ENCODE measurements around the gene MRPL12. TPM values are rescaled to one million over a fixed set of nuclear protein-coding genes. Genes with fewer than 3 reads are reported as not detected.

The MRPL12 gene
- 2.6 and 10.2 TPM in 2 replicates for polyA plus RNA-seq

DNA sequence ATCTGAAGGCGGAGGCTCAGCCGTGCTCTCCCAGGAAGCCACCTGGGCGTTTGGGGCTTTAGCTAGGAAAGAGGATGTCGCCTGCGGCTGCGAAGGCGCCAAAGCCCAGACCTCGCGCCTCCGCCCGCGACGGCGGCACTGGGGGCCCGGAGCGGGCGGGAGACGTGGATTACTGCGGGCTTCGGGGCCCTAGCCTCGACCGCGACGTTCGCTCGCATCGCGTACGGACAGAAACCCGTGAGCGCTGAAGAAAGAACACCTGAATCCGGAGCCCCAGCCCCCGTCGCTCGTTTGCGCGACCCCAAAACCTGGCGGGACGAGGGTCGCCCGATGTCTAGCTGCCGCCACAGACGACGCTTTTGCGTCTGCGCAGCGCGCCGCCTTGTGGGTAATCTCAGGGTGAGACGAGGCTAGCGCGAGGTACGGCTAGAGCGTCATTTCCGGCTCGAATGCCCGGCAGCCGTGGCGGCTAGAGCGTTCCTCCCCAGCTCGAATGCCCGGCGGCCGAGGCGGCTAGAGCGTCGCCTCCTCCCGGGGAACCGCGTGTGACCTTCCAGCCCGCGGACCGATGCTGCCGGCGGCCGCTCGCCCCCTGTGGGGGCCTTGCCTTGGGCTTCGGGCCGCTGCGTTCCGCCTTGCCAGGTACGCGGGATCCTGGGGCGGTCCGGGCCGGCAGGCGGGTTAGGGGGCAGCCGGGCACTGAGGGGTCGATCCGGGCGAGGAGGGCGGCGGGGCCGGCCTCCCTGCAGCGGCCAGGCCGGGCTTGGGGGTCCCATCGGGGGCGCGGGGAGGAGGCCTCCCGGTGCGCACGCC lies at the start of gene MRPL12:
MRPL12 (plus strand) TSS at position 434 of the 813 bp plus-strand sequence; CDS start at position 569, 135 bp downstream.

DNA sequence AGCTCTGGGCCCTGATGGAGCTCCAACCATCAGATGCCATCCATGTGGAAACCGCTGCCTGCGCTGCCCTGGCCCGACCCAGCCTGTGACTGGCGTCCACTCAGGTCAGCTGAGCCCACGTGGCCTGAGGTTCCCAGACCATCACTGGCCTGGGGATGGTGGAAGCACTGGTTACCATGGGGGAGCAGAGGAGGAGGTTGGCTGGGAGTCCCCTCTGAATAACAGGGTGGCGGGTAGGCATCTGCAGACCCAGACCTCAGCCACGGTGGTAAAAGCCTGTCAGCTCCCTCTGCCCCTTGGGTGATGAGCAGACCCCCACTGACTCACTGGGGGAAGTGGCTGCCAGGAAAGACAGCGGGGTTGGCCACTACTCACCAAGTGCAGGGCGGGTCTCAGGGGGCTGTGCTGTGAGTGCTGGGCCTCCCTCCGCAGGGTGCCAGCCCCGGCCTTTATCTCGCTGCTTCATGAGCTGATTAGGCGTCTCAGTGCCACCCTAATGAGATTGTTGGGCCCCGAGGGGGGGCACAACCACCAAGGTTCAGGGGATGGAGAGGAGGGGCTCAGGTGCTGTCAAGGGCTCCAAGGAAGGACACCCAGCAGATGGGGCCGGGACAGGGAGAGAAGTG lies 46.9 kb upstream of the MRPL12 start, which contains the start of gene PDE6G:
PDE6G (minus strand) TSS at position 425 of the 626 bp plus-strand sequence. CDS start 3,237 bp downstream, outside the sequence.

DNA sequence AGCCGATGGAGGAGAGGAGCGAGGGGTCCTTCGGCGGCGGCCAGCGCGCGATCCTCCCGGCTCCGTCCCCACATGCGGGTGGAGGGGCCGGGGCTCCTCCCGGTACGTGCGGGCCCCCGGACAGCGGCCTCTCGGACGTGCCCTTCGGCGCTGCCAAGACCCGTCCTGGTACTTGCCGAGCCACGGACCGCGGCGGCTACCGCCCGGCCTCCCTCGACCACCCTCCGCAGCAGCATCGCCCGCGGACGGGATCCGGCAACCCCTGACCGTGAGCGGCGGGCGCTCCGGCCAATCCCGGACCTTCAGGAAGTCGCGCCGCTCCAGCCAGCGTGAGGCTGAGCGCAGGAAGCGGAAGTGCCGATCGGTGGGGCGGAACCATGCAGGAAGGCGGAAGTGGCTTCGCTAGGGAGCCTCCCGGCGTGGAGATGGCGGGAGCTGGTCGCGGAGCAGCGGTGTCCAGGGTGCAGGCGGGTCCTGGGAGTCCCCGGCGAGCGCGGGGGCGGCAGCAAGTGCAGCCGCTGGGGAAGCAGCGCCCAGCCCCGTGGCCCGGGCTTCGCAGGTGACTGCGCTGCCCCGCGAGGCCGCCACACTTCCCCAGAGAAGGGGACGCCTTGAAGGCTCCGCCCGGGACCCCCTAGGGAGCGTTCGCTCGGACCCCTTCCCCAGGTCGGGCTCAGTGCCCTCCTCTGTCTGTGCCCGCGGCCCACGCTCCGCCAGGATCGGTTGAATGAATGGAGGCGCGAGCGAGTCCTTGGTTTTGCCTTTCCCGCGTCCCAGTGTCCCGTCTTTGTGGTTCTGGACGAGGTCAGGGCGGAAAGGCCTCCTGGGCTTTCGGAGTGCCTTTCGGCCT lies 36.6 kb upstream of the MRPL12 start, which contains the start of the genes CCDC137 and OXLD1:
CCDC137 (plus strand) TSS at position 396 of the 850 bp plus-strand sequence; CDS start at position 426, 30 bp downstream.
OXLD1 (minus strand) TSS at position 264 of the 850 bp plus-strand sequence; CDS start at position 236, 28 bp downstream.

DNA sequence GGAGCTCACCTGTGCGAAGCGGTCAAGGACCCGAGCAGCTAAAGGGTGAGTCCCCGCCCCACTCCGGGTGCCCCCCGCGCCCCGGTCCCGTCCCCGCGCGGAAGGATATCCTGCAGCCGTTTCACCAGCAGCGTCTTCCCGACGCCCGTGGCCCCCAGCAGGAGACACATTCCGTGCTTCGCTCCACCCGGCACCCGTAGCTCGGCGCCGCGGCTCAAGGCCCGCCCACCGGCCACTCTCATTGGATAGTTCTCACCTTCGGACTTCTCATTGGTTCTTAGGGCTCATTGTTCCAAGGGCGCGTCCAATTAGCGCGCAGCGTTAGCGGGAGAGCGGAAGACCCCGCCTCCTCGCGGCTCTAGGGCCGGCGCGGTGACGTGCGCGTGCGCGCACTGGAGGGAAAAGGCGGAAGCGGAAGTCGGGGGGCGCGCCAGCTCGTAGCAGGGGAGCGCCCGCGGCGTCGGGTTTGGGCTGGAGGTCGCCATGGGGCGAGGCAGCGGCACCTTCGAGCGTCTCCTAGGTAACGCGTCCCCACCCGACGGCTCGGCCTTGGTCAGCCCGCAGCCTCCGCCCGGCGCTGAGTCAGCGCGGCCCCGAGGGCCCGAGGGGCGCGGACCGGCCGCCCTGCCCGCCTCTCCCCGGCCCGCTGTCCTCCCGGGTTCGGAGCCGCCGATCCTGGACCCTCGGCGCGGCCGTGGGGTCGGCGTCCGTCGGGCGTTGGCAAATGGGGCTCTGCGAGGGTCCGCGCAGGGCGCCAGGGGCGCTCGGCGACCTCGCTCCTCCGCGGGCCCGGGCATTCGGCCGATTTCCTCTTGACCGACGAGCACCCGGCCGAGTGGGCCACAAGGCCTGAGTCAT lies 19.4 kb upstream of the MRPL12 start, which contains the start of the genes ARL16 and HGS:
ARL16 (minus strand) TSS at position 214 of the 858 bp plus-strand sequence; CDS start at position 170, 44 bp downstream.
HGS (plus strand) TSS at position 428 of the 858 bp plus-strand sequence; CDS start at position 484, 56 bp downstream.

DNA sequence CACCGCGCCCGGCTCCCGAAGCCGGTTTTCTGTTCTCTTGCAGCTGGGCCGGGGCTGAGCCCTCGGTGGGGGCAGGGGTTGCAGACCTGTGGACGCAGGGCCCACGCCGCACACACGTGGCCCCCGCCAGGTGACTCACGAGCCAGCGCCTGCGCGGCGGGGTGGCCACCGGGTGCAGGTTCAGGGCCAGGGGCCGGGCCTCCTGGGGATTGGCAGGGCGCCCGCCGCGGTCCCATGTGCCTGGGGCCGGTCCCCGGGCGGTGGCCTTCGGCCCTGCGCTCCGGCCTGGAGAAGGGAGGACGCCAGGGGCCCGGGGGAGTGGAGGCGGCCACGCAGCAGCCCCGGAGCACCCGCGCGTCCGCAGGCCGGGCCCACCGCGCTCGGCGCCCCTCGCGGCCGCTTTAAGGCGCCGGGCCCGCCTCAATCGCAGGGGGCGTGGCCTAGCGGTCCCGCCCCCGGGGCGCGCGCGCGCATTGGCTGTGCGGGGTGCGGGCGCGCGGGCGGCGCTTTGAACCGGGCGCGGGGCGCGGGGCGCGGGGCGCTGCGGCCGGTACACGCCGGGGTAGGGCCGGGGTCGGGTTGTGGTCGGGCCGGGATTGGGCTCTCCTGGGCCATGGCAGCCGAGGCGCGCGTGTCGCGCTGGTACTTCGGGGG lies 8.8 kb downstream of the MRPL12 start, which contains the start of gene SLC25A10:
SLC25A10 (plus strand) TSS at position 471 of the 654 bp plus-strand sequence; CDS start at position 614, 143 bp downstream.

Other genes with a start within 250 kb of the MRPL12 start
- 738 and 768 TPM in 2 replicates for gene ACTG1, start 190.6 kb upstream of the MRPL12 start, polyA plus RNA-seq
- gene FSCN2, start 175.0 kb upstream of the MRPL12 start, polyA plus RNA-seq = not detected in 2 replicates
- 0.07 and 0.28 TPM in 2 replicates for gene FAAP100, start 151.0 kb upstream of the MRPL12 start, polyA plus RNA-seq
- 3.6 and 4.5 TPM in 2 replicates for gene NPLOC4, start 66.3 kb upstream of the MRPL12 start, polyA plus RNA-seq
- 0.94 and 1.5 TPM in 2 replicates for gene TSPAN10, start 66.2 kb upstream of the MRPL12 start, polyA plus RNA-seq
- not detected in 2 replicates for gene PDE6G, start 46.8 kb upstream of the MRPL12 start, polyA plus RNA-seq
- 5.8 and 21.7 TPM in 2 replicates for gene OXLD1, start 36.8 kb upstream of the MRPL12 start, polyA plus RNA-seq
- 2.8 and 4.6 TPM in 2 replicates for gene CCDC137, start 36.6 kb upstream of the MRPL12 start, polyA plus RNA-seq
- gene ARL16, start 19.6 kb upstream of the MRPL12 start, polyA plus RNA-seq = 43.8 and 47.4 TPM in 2 replicates
- gene HGS, start 19.4 kb upstream of the MRPL12 start, polyA plus RNA-seq = 6.0 and 6.1 TPM in 2 replicates
- gene SLC25A10, start 8.9 kb downstream of the MRPL12 start, polyA plus RNA-seq = 0.13 TPM in 1 of 2 replicates, not detected in the other
- not detected in 2 replicates for gene GCGR, start 100.8 kb downstream of the MRPL12 start, polyA plus RNA-seq
- gene MCRIP1, start 129.9 kb downstream of the MRPL12 start, polyA plus RNA-seq = 15.2 TPM in 2 replicates
- not detected in 2 replicates for gene PPP1R27, start 131.7 kb downstream of the MRPL12 start, polyA plus RNA-seq
- 16.9 and 26.2 TPM in 2 replicates for gene P4HB, start 157.2 kb downstream of the MRPL12 start, polyA plus RNA-seq
- gene ARHGDIA, start 168.0 kb downstream of the MRPL12 start, polyA plus RNA-seq = 17.8 and 18.9 TPM in 2 replicates
- gene ALYREF, start 188.2 kb downstream of the MRPL12 start, polyA plus RNA-seq = 2.3 and 3.9 TPM in 2 replicates
- 151 and 201 TPM in 2 replicates for gene ANAPC11, start 188.4 kb downstream of the MRPL12 start, polyA plus RNA-seq
- gene NPB, start 198.9 kb downstream of the MRPL12 start, polyA plus RNA-seq = not detected in 2 replicates
- gene PCYT2, start 208.0 kb downstream of the MRPL12 start, polyA plus RNA-seq = 1.5 and 1.6 TPM in 2 replicates
- gene SIRT7, start 214.8 kb downstream of the MRPL12 start, polyA plus RNA-seq = 2.1 and 2.4 TPM in 2 replicates
- 3.9 and 7.6 TPM in 2 replicates for gene MAFG, start 224.4 kb downstream of the MRPL12 start, polyA plus RNA-seq
- gene PYCR1, start 233.9 kb downstream of the MRPL12 start, polyA plus RNA-seq = 1.6 TPM in 1 of 2 replicates, not detected in the other
- gene MYADML2, start 243.9 kb downstream of the MRPL12 start, polyA plus RNA-seq = 0.26 and 0.84 TPM in 2 replicates